Measurements from ENCODE around the gene SOAT2.

SOAT2 gene

GRCh38 chr12:53093777-53094393 lies 9.4 kb upstream of the SOAT2 start:
- no peak for TF ChIP-seq POLR2AphosphoS5 (IDR thresholded peaks at IDR 0.05; ENCODE audit: low read depth, low read length)
- no peak for TF ChIP-seq FOXP2 (optimal IDR thresholded peaks at IDR 0.05; ENCODE audit: borderline replicate concordance, extremely low read depth, extremely low read length, insufficient read depth)
- TF ChIP-seq SIN3A (IDR thresholded peaks at IDR 0.05; ENCODE audit: borderline replicate concordance, insufficient read depth, low read length), result no peak
- no peak for TF ChIP-seq REST (IDR thresholded peaks at IDR 0.05; ENCODE audit: insufficient read depth in 1 of 2, low read depth in 2 of 2, low read length in 2 of 2)
- no peak for TF ChIP-seq TAF1 (IDR thresholded peaks at IDR 0.05; ENCODE audit: borderline replicate concordance, insufficient read depth, low read length)

GRCh38 chr12:53094394-53094787 lies 8.9 kb upstream of the SOAT2 start:
- TF ChIP-seq POLR2AphosphoS5 (IDR thresholded peaks at IDR 0.05; ENCODE audit: low read depth, low read length) (no peak), FOXP2 (optimal IDR thresholded peaks at IDR 0.05; ENCODE audit: borderline replicate concordance, extremely low read depth, extremely low read length, insufficient read depth) (no peak), SIN3A (IDR thresholded peaks at IDR 0.05; ENCODE audit: borderline replicate concordance, insufficient read depth, low read length) (no peak), REST (IDR thresholded peaks at IDR 0.05; ENCODE audit: insufficient read depth in 1 of 2, low read depth in 2 of 2, low read length in 2 of 2) (no peak), TAF1 (IDR thresholded peaks at IDR 0.05; ENCODE audit: borderline replicate concordance, insufficient read depth, low read length) (no peak)

GRCh38 chr12:53096089-53096741 lies 7.1 kb upstream of the SOAT2 start:
- TF ChIP-seq TAF1 (IDR thresholded peaks at IDR 0.05; ENCODE audit: borderline replicate concordance, insufficient read depth, low read length) (no peak), REST (IDR thresholded peaks at IDR 0.05; ENCODE audit: insufficient read depth in 1 of 2, low read depth in 2 of 2, low read length in 2 of 2) (no peak), POLR2AphosphoS5 (IDR thresholded peaks at IDR 0.05; ENCODE audit: low read depth, low read length) (no peak), SIN3A (IDR thresholded peaks at IDR 0.05; ENCODE audit: borderline replicate concordance, insufficient read depth, low read length) (no peak), FOXP2 (optimal IDR thresholded peaks at IDR 0.05; ENCODE audit: borderline replicate concordance, extremely low read depth, extremely low read length, insufficient read depth) (no peak)

- TF ChIP-seq FOXP2 (optimal IDR thresholded peaks at IDR 0.05; ENCODE audit: borderline replicate concordance, extremely low read depth, extremely low read length, insufficient read depth), result no peak
- TF ChIP-seq POLR2AphosphoS5 (IDR thresholded peaks at IDR 0.05; ENCODE audit: low read depth, low read length), result no peak
- no peak for TF ChIP-seq REST (IDR thresholded peaks at IDR 0.05; ENCODE audit: insufficient read depth in 1 of 2, low read depth in 2 of 2, low read length in 2 of 2)
- no peak for TF ChIP-seq TAF1 (IDR thresholded peaks at IDR 0.05; ENCODE audit: borderline replicate concordance, insufficient read depth, low read length)
- no peak for TF ChIP-seq SIN3A (IDR thresholded peaks at IDR 0.05; ENCODE audit: borderline replicate concordance, insufficient read depth, low read length)
These were observed 6.5 kb upstream of the SOAT2 start for GRCh38 chr12:53096759-53097158.
